HepG2 (cell line): ENCODE results near the gene OR4X1. TPM values are rescaled to one million over a fixed set of nuclear protein-coding genes. Genes with fewer than 3 reads are reported as not detected.

Experiments used
- ATAC-seq: fragments of 200-7000 bp; cut with Tn5 transposase; 3 replicates; pipeline ENCODE4 v1.9.1; 2020; ENCODE audit warnings: mild to moderate bottlenecking, moderate library complexity
- BruUV-seq: library from RNA; stranded (reverse); fragments of 400-500 nt; replicated peaks from 2 replicates; lab custom pipeline; 2021; lab: Mats Ljungman, UMichigan
- CTCF ChIA-PET: fragments of 300-600 bp; formaldehyde crosslinking; extraction: SDS; loops from one replicate; lab custom pipeline; 2021; ENCODE audit warnings: low total read pairs, inconsistent platforms, low intra/inter-chr PET ratio; lab: Yijun Ruan, JAX
- POLR2A ChIA-PET: fragments of 350-600 bp; sonication (Branson Sonifier 250); formaldehyde crosslinking; loops from one replicate; lab custom pipeline; 2020; ENCODE audit warnings: antibody characterized with exemption, inconsistent platforms; lab: Yijun Ruan, JAX
- DNase-seq: peaks from one replicate; pipeline ENCODE4 v3.0.0-alpha.2; 2015; ENCODE audit warnings: low spot score
- FAIRE-seq: peaks from 3 replicates; lab custom pipeline; 2011; peaks lifted over from hg19 to GRCh38; lab: Jason Lieb, UNC
- H2AFZ ChIP-seq: one replicate; pipeline ENCODE4 v1.6.1; 2011; ENCODE audit warnings: low read length, inconsistent platforms
- H3K27ac ChIP-seq: fragments of 300-600 bp; 3 replicates; pipeline ENCODE4 v1.8.0; 2011; ENCODE audit warnings: mixed run types, mild to moderate bottlenecking, mixed read lengths, low read length, inconsistent platforms; ENCODE audit not compliant: insufficient read depth; ENCODE audit errors: extremely low read length
- H3K27me3 ChIP-seq, 2 experiments: fragments of 200-600 bp in 1 of 2; 2 replicates in 1 of 2; 3 replicates in 1 of 2; pipeline versions ENCODE4 v1.6.0 to v1.8.0; 2011; ENCODE audit warnings: low read length in 2 of 2, mild to moderate bottlenecking in 2 of 2, moderate library complexity in 2 of 2, inconsistent platforms in 1 of 2; ENCODE audit not compliant: insufficient read depth in 2 of 2, control insufficient read depth in 1 of 2
- H3K36me3 ChIP-seq, 2 experiments: fragments of 200-600 bp in 1 of 2; replicated peaks in 1 of 2; 2 replicates in 1 of 2; 3 replicates in 1 of 2; pipeline versions ENCODE4 v1.5.1 to v1.8.0; 2011; ENCODE audit warnings: low read length in 2 of 2, inconsistent platforms in 1 of 2; ENCODE audit not compliant: insufficient read depth in 2 of 2, control insufficient read depth in 1 of 2
- H3K4me1 ChIP-seq: 2 replicates; pipeline ENCODE4 v1.5.1; 2012; ENCODE audit warnings: low read length, inconsistent platforms; ENCODE audit not compliant: insufficient read depth
- H3K4me2 ChIP-seq: 2 replicates; pipeline ENCODE4 v1.6.0; 2011; ENCODE audit warnings: low read depth, low read length, inconsistent platforms
- H3K4me3 ChIP-seq, 3 experiments: fragments of 200-600 bp in 1 of 3; sonication (generic), shearing (Covaris generic) in 1 of 3; replicated peaks in 1 of 3; 2 replicates each; pipeline ENCODE4 v1.5.1; 2011 to 2016; ENCODE audit warnings: low read length in 3 of 3, inconsistent platforms in 2 of 3, low read depth in 2 of 3, mild to moderate bottlenecking in 2 of 3, control low read depth in 1 of 3, mixed read lengths in 1 of 3; ENCODE audit not compliant: insufficient read depth in 1 of 3
- H3K79me2 ChIP-seq: one replicate; pipeline ENCODE4 v1.6.1; 2011; ENCODE audit warnings: low read length, inconsistent platforms; ENCODE audit not compliant: insufficient read depth
- H3K9ac ChIP-seq: 2 replicates; pipeline ENCODE4 v1.6.0; 2011; ENCODE audit warnings: mild to moderate bottlenecking, low read depth, low read length, inconsistent platforms; ENCODE audit not compliant: insufficient read depth
- H3K9me3 ChIP-seq: 2 replicates; pipeline ENCODE4 v1.5.1; 2012; ENCODE audit warnings: mild to moderate bottlenecking, low read length
- H4K20me1 ChIP-seq: 2 replicates; pipeline ENCODE4 v1.6.0; 2011; ENCODE audit warnings: inconsistent platforms, mild to moderate bottlenecking, low read length, moderate library complexity; ENCODE audit not compliant: insufficient read depth
- DMTF1 ChIP-seq: sonication (generic); formaldehyde crosslinking; IDR thresholded peaks from 2 replicates; pipeline ENCODE4 v1.4.0; 2020; ENCODE audit warnings: mild to moderate bottlenecking, missing genetic modification reagents
- ELF1 ChIP-seq: sonication (generic); formaldehyde crosslinking; IDR thresholded peaks from 2 replicates; pipeline ENCODE4 v1.4.0; 2020; ENCODE audit warnings: missing genetic modification reagents
- ELF3 ChIP-seq: IDR thresholded peaks from 2 replicates; pipeline ENCODE4 v1.6.1; 2016; ENCODE audit warnings: missing genetic modification reagents, missing compliant biosample characterization
- KLF9 ChIP-seq: IDR thresholded peaks from 2 replicates; pipeline ENCODE4 v1.6.1; 2016; ENCODE audit warnings: low read depth
- NFKBIZ ChIP-seq: IDR thresholded peaks from 2 replicates; pipeline ENCODE4 v1.6.1; 2018; ENCODE audit warnings: missing genetic modification reagents, missing compliant biosample characterization
- ZFP41 ChIP-seq: sonication (generic); formaldehyde crosslinking; IDR thresholded peaks from 2 replicates; pipeline ENCODE4 v1.4.0; 2020; ENCODE audit warnings: mild to moderate bottlenecking, missing genetic modification reagents, borderline replicate concordance
- ZNF3 ChIP-seq: IDR thresholded peaks from 2 replicates; pipeline ENCODE4 v1.7.0; 2017; ENCODE audit warnings: inconsistent platforms
- ZNF83 ChIP-seq: sonication (generic); formaldehyde crosslinking; IDR thresholded peaks from 2 replicates; pipeline ENCODE4 v1.4.0; 2020; ENCODE audit warnings: missing genetic modification reagents, mild to moderate bottlenecking, borderline replicate concordance
- ZNF878 ChIP-seq: sonication (generic); formaldehyde crosslinking; IDR thresholded peaks from 2 replicates; pipeline ENCODE4 v1.8.1; 2023; ENCODE audit warnings: mild to moderate bottlenecking, missing genetic modification reagents, moderate library complexity
- WGBS: methylation state at CpG from one replicate; pipeline ENCODE4 v1.1.6; 2017; ENCODE audit warnings: low lambda C conversion rate; 5-methylcytosine and 5-hydroxymethylcytosine counted together
- in situ Hi-C: cut with HindIII; loops from 2 replicates; pipeline ENCODE4 v1.10.0; 2017; ENCODE audit warnings: low pct_unique_long_range_greater_than_20kb; ENCODE audit not compliant: extremely low pct_ligation_motif_present
- intact Hi-C: fragments of 100-400 bp; cut with micrococcal nuclease; formaldehyde crosslinking; loops from one replicate; pipeline ENCODE4 v1.10.0; 2022; ENCODE audit not compliant: unreplicated experiment
- polyA plus RNA-seq, 8 experiments: library from polyadenylated mRNA; depleted of rRNA in 3 of 8; stranded (reverse) in 7 of 8; unstranded in 1 of 8; fragments of >200 nt; fragmentation: Illumina TruSeq in 4 of 8; extraction: Trizol in 4 of 8; gene quantifications; 2 replicates each; pipeline versions ENCODE4 v1.2.1 to v1.2.3, GENCODE V29; 2011 to 2016; ENCODE audit warnings: low read depth in 4 of 8, missing spikeins in 1 of 8, mixed read lengths in 1 of 8; ENCODE audit not compliant: insufficient read depth in 1 of 8
- total RNA-seq, 5 experiments: library from RNA; depleted of rRNA; stranded (reverse); fragments of >200 nt; fragmentation: Illumina TruSeq; extraction: Trizol; gene quantifications; 2 replicates each; pipeline ENCODE4 v1.2.3, GENCODE V29; 2016; ENCODE audit warnings: low read depth in 1 of 5

Gene OR4X1
- total and polyA plus RNA-seq, 2 of the 13 experiments (the other 11 are each of a cell fraction or from before 2014, with no cell fraction given): not detected

GRCh38 chr11:48242501-48242900 is 21.2 kb upstream of the OR4X1 start:
- no peaks in the 10 kb centered on the region for H3K27me3 ChIP-seq
- BruUV-seq: no TSS peak
- ATAC-seq: no peak
- WGBS: 4% methylated on average over 3 of the region's 3 CpGs
- H3K27ac ChIP-seq: no peak overlapping the region
- no peak overlapping the region for H3K4me3 ChIP-seq
- no peak overlapping the region for H3K9ac ChIP-seq
- no peaks in the 10 kb centered on the region for H3K79me2 ChIP-seq
- in situ Hi-C loops: no loop called here
- intact Hi-C loops: no loop called here
- no peak for FAIRE-seq
- H3K4me1 ChIP-seq: no peaks in the 10 kb centered on the region
- TF ChIP-seq KLF9 (no peak), NFKBIZ (CRISPR knock-in tag) (no peak), ELF1 (CRISPR knock-in tag) (no peak), DMTF1 (CRISPR knock-in tag) (no peak), ZFP41 (CRISPR knock-in tag) (no peak), ZNF3 (no peak), ELF3 (CRISPR knock-in tag) (no peak)
- TF ChIP-seq, all 625 proteins: peak for 0
- ChIA-PET CTCF (no interaction called here), POLR2A (no interaction called here)
- DNase-seq: no peak
- Histone ChIP-seq H3K9me3 (no peaks in the 10 kb centered on the region), H3K4me2 (no peak overlapping the region), H3K36me3 (no peaks in the 10 kb centered on the region), H4K20me1 (no peaks in the 10 kb centered on the region), H2AFZ (no peak overlapping the region)

GRCh38 chr11:48244804-48245203 is 18.9 kb upstream of the OR4X1 start, which contains the start of gene OR4X2:
TSS of gene OR4X2 (plus strand) at chr11:48245104. CDS start at chr11:48245104, 0 bp downstream.
- intact Hi-C loops (no loop called here), in situ Hi-C loops (no loop called here)
- Histone ChIP-seq H3K27ac (no peak within 1 kb of the TSS), H4K20me1 (no peaks in the 10 kb centered on the region), H3K4me2 (no peak within 1 kb of the TSS), H3K4me3 (no peak within 1 kb of the TSS), H3K9me3 (peaks cover 7% of the 10 kb centered on the region), H3K27me3 (no peaks in the 10 kb centered on the region), H3K4me1 (no peaks in the 10 kb centered on the region), H3K36me3 (no peaks in the 10 kb centered on the region), H3K79me2 (no peaks in the 10 kb centered on the region), H3K9ac (no peak within 1 kb of the TSS), H2AFZ (no peak within 1 kb of the TSS)
- ATAC-seq: no peak
- CTCF ChIA-PET: no interaction called here
- TF ChIP-seq ZNF878 (no peak), ZNF83 (CRISPR knock-in tag) (no peak)
- DNase-seq: no peak
- no peak for FAIRE-seq
- no TSS peak for BruUV-seq
- POLR2A ChIA-PET: no interaction called here
